Gastrocnemius medialis (tissue), 4 donors: Measurements from ENCODE around the gene CTXN2.

Experiments used
- POLR2A ChIP-seq, 2 donors: fragments of 450-650 bp; IDR thresholded peaks; one replicate each; pipeline ENCODE4 v1.6.1; 2017; ENCODE audit warnings: antibody characterized with exemption in 2 of 2, mild to moderate bottlenecking in 2 of 2, moderate library complexity in 2 of 2
- TF ChIP-seq, protein P1 (sequence below), 5 experiments: fragments of 450-650 bp in 3 of 5; fragments of 200-600 bp in 2 of 5; sonication (generic) in 2 of 5; IDR thresholded peaks in 4 of 5; conservative IDR thresholded peaks in 1 of 5; 1 replicate in 4 of 5; 2 replicates in 1 of 5; pipeline ENCODE4 v1.5.1; 2016 to 2019; ENCODE audit warnings: antibody characterized with exemption in 5 of 5, mild to moderate bottlenecking in 3 of 5, moderate library complexity in 3 of 5

DNA sequence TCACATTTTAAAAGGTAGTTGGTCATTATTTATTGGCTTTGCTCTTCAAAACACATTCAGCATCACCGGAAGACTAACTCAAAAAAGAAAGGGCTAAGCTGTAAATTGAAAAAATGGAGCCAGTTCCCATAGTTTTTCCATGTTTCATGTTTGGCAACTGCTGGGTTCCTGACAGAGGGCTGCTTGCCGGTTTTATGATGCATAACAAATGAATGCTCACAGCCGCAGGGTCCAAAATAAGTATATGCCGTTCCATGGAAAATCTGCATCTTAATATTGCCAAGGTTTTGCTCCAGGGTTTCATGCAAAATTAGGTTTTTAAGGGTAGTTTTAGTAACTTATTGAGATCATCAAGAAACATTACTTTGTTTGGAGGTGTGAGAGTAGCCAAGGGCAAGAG is 30.4 kb downstream of the CTXN2 start:
- TF ChIP-seq, protein P1, sequence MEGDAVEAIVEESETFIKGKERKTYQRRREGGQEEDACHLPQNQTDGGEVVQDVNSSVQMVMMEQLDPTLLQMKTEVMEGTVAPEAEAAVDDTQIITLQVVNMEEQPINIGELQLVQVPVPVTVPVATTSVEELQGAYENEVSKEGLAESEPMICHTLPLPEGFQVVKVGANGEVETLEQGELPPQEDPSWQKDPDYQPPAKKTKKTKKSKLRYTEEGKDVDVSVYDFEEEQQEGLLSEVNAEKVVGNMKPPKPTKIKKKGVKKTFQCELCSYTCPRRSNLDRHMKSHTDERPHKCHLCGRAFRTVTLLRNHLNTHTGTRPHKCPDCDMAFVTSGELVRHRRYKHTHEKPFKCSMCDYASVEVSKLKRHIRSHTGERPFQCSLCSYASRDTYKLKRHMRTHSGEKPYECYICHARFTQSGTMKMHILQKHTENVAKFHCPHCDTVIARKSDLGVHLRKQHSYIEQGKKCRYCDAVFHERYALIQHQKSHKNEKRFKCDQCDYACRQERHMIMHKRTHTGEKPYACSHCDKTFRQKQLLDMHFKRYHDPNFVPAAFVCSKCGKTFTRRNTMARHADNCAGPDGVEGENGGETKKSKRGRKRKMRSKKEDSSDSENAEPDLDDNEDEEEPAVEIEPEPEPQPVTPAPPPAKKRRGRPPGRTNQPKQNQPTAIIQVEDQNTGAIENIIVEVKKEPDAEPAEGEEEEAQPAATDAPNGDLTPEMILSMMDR (IDR thresholded peaks at IDR 0.05 in 4 of 5, conservative IDR thresholded peaks at IDR 0.05 in 1 of 5) = no peak
- no peak for TF ChIP-seq POLR2A (IDR thresholded peaks at IDR 0.05)
